HepG2 (cell line): ENCODE data around the gene IQGAP3. TPM values are rescaled to one million over a fixed set of nuclear protein-coding genes. Genes with fewer than 3 reads are reported as not detected.

ENCODE experiments used
- ATAC-seq: fragments of 200-7000 bp; cut with Tn5 transposase; 3 replicates; pipeline ENCODE4 v1.9.1; 2020; ENCODE audit warnings: mild to moderate bottlenecking, moderate library complexity
- BruUV-seq: library from RNA; stranded (reverse); fragments of 400-500 nt; replicated peaks from 2 replicates; lab custom pipeline; 2021; lab: Mats Ljungman, UMichigan
- CTCF ChIA-PET: fragments of 300-600 bp; formaldehyde crosslinking; extraction: SDS; loops from one replicate; lab custom pipeline; 2021; ENCODE audit warnings: low total read pairs, inconsistent platforms, low intra/inter-chr PET ratio; lab: Yijun Ruan, JAX
- POLR2A ChIA-PET: fragments of 350-600 bp; sonication (Branson Sonifier 250); formaldehyde crosslinking; loops from one replicate; lab custom pipeline; 2020; ENCODE audit warnings: antibody characterized with exemption, inconsistent platforms; lab: Yijun Ruan, JAX
- DNase-seq: peaks from one replicate; pipeline ENCODE4 v3.0.0-alpha.2; 2015; ENCODE audit warnings: low spot score
- FAIRE-seq: peaks from 3 replicates; lab custom pipeline; 2011; peaks lifted over from hg19 to GRCh38; lab: Jason Lieb, UNC
- H2AFZ ChIP-seq: one replicate; pipeline ENCODE4 v1.6.1; 2011; ENCODE audit warnings: low read length, inconsistent platforms
- H3K27ac ChIP-seq: fragments of 300-600 bp; 3 replicates; pipeline ENCODE4 v1.8.0; 2011; ENCODE audit warnings: mixed run types, mild to moderate bottlenecking, mixed read lengths, low read length, inconsistent platforms; ENCODE audit not compliant: insufficient read depth; ENCODE audit errors: extremely low read length
- H3K27me3 ChIP-seq, 2 experiments: fragments of 200-600 bp in 1 of 2; 2 replicates in 1 of 2; 3 replicates in 1 of 2; pipeline versions ENCODE4 v1.6.0 to v1.8.0; 2011; ENCODE audit warnings: low read length in 2 of 2, mild to moderate bottlenecking in 2 of 2, moderate library complexity in 2 of 2, inconsistent platforms in 1 of 2; ENCODE audit not compliant: insufficient read depth in 2 of 2, control insufficient read depth in 1 of 2
- H3K36me3 ChIP-seq, 2 experiments: fragments of 200-600 bp in 1 of 2; replicated peaks in 1 of 2; 2 replicates in 1 of 2; 3 replicates in 1 of 2; pipeline versions ENCODE4 v1.5.1 to v1.8.0; 2011; ENCODE audit warnings: low read length in 2 of 2, inconsistent platforms in 1 of 2; ENCODE audit not compliant: insufficient read depth in 2 of 2, control insufficient read depth in 1 of 2
- H3K4me1 ChIP-seq: 2 replicates; pipeline ENCODE4 v1.5.1; 2012; ENCODE audit warnings: low read length, inconsistent platforms; ENCODE audit not compliant: insufficient read depth
- H3K4me2 ChIP-seq: 2 replicates; pipeline ENCODE4 v1.6.0; 2011; ENCODE audit warnings: low read depth, low read length, inconsistent platforms
- H3K4me3 ChIP-seq, 3 experiments: fragments of 200-600 bp in 1 of 3; sonication (generic), shearing (Covaris generic) in 1 of 3; replicated peaks in 1 of 3; 2 replicates each; pipeline ENCODE4 v1.5.1; 2011 to 2016; ENCODE audit warnings: low read length in 3 of 3, inconsistent platforms in 2 of 3, low read depth in 2 of 3, mild to moderate bottlenecking in 2 of 3, control low read depth in 1 of 3, mixed read lengths in 1 of 3; ENCODE audit not compliant: insufficient read depth in 1 of 3
- H3K79me2 ChIP-seq: one replicate; pipeline ENCODE4 v1.6.1; 2011; ENCODE audit warnings: low read length, inconsistent platforms; ENCODE audit not compliant: insufficient read depth
- H3K9ac ChIP-seq: 2 replicates; pipeline ENCODE4 v1.6.0; 2011; ENCODE audit warnings: mild to moderate bottlenecking, low read depth, low read length, inconsistent platforms; ENCODE audit not compliant: insufficient read depth
- H3K9me3 ChIP-seq: 2 replicates; pipeline ENCODE4 v1.5.1; 2012; ENCODE audit warnings: mild to moderate bottlenecking, low read length
- H4K20me1 ChIP-seq: 2 replicates; pipeline ENCODE4 v1.6.0; 2011; ENCODE audit warnings: inconsistent platforms, mild to moderate bottlenecking, low read length, moderate library complexity; ENCODE audit not compliant: insufficient read depth
- BHLHE40 ChIP-seq: IDR thresholded peaks from 2 replicates; pipeline ENCODE4 v1.6.1; 2011; ENCODE audit warnings: low read length, improper control_type of control experiment
- KLF13 ChIP-seq: sonication (generic); formaldehyde crosslinking; IDR thresholded peaks from 2 replicates; pipeline ENCODE4 v1.4.0; 2020; ENCODE audit warnings: mild to moderate bottlenecking, missing genetic modification reagents
- MEF2D ChIP-seq: sonication (generic); formaldehyde crosslinking; IDR thresholded peaks from 2 replicates; pipeline ENCODE4 v1.5.1; 2020; ENCODE audit warnings: mild to moderate bottlenecking, missing genetic modification reagents
- ZBTB38 ChIP-seq: sonication (generic); formaldehyde crosslinking; IDR thresholded peaks from 2 replicates; pipeline ENCODE4 v1.5.1; 2020; ENCODE audit warnings: mild to moderate bottlenecking, missing genetic modification reagents
- ZMYM3 ChIP-seq: sonication (generic); formaldehyde crosslinking; IDR thresholded peaks from 2 replicates; pipeline ENCODE4 v1.5.1; 2020; ENCODE audit warnings: mild to moderate bottlenecking, missing genetic modification reagents
- ZNF121 ChIP-seq: sonication (generic); formaldehyde crosslinking; IDR thresholded peaks from 2 replicates; pipeline ENCODE4 v1.5.0; 2020; ENCODE audit warnings: mild to moderate bottlenecking, missing genetic modification reagents
- ZNF891 ChIP-seq: sonication (generic); formaldehyde crosslinking; IDR thresholded peaks from 2 replicates; pipeline ENCODE4 v1.5.0; 2020; ENCODE audit warnings: mild to moderate bottlenecking, missing genetic modification reagents
- WGBS: methylation state at CpG from one replicate; pipeline ENCODE4 v1.1.6; 2017; ENCODE audit warnings: low lambda C conversion rate; 5-methylcytosine and 5-hydroxymethylcytosine counted together
- in situ Hi-C: cut with HindIII; loops from 2 replicates; pipeline ENCODE4 v1.10.0; 2017; ENCODE audit warnings: low pct_unique_long_range_greater_than_20kb; ENCODE audit not compliant: extremely low pct_ligation_motif_present
- intact Hi-C: fragments of 100-400 bp; cut with micrococcal nuclease; formaldehyde crosslinking; loops from one replicate; pipeline ENCODE4 v1.10.0; 2022; ENCODE audit not compliant: unreplicated experiment
- polyA plus RNA-seq, 8 experiments: library from polyadenylated mRNA; depleted of rRNA in 3 of 8; stranded (reverse) in 7 of 8; unstranded in 1 of 8; fragments of >200 nt; fragmentation: Illumina TruSeq in 4 of 8; extraction: Trizol in 4 of 8; gene quantifications; 2 replicates each; pipeline versions ENCODE4 v1.2.1 to v1.2.3, GENCODE V29; 2011 to 2016; ENCODE audit warnings: low read depth in 4 of 8, missing spikeins in 1 of 8, mixed read lengths in 1 of 8; ENCODE audit not compliant: insufficient read depth in 1 of 8
- total RNA-seq, 5 experiments: library from RNA; depleted of rRNA; stranded (reverse); fragments of >200 nt; fragmentation: Illumina TruSeq; extraction: Trizol; gene quantifications; 2 replicates each; pipeline ENCODE4 v1.2.3, GENCODE V29; 2016; ENCODE audit warnings: low read depth in 1 of 5
- TF ChIP-seq, protein P1 (sequence below): sonication (generic); formaldehyde crosslinking; IDR thresholded peaks from 2 replicates; pipeline ENCODE4 v1.5.0; 2020; ENCODE audit warnings: mild to moderate bottlenecking, missing genetic modification reagents

IQGAP3 gene
- total and polyA plus RNA-seq, 2 of the 13 experiments (the other 11 are each of a cell fraction or from before 2014, with no cell fraction given), result 13.5 to 14.1 TPM

DNA sequence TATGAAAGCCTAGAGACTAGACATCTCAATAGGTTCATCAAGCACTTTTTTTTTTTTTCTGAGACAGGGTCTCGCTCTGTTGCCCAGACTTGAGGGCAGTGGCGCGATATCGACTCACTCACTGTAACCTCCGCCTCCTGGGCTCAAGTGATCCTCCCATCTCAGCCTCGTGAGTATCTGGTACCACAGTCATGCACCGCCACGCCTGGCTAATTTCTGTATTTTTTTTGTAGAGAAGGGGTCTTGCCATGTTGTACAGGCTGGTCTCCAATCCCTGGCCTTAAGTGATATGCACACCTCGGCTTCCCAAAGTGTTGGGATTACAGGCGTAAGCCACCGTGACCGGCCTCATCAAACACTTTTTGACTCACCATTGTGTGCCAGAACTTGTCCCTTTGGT is 29.5 kb upstream of the IQGAP3 start:
- Histone ChIP-seq H3K4me2 (peak overlapping the region; percentile 92), H3K9me3 (no peaks in the 10 kb centered on the region), H3K36me3 (peaks cover 6 to 17% of the 10 kb centered on the region in 2 experiments; a peak in 4 of 5 replicates), H4K20me1 (no peaks in the 10 kb centered on the region), H3K9ac (peak overlapping the region; percentile 86), H2AFZ (peak overlapping the region; percentile 99), H3K27ac (peak overlapping the region; percentile 80), H3K4me3 (peak overlapping the region; percentile 84 to 94 (median 85)), H3K79me2 (peaks cover 19% of the 10 kb centered on the region), H3K4me1 (peaks cover 27% of the 10 kb centered on the region), H3K27me3 (no peaks in the 10 kb centered on the region)
- TF ChIP-seq ZNF891 (CRISPR knock-in tag) (0 out of 2 replicates have a peak, but pooled peaks have one; percentile 51), BHLHE40 (no peak), KLF13 (CRISPR knock-in tag) (no peak), MEF2D (CRISPR knock-in tag) (peak; percentile 23; the same call in 1 of the 2 replicates), ZBTB38 (CRISPR knock-in tag) (peak; percentile 16; the same call in 1 of the 2 replicates), ZNF121 (peak; percentile 93), ZMYM3 (CRISPR knock-in tag) (peak; percentile 73)
- TF ChIP-seq, protein P1, sequence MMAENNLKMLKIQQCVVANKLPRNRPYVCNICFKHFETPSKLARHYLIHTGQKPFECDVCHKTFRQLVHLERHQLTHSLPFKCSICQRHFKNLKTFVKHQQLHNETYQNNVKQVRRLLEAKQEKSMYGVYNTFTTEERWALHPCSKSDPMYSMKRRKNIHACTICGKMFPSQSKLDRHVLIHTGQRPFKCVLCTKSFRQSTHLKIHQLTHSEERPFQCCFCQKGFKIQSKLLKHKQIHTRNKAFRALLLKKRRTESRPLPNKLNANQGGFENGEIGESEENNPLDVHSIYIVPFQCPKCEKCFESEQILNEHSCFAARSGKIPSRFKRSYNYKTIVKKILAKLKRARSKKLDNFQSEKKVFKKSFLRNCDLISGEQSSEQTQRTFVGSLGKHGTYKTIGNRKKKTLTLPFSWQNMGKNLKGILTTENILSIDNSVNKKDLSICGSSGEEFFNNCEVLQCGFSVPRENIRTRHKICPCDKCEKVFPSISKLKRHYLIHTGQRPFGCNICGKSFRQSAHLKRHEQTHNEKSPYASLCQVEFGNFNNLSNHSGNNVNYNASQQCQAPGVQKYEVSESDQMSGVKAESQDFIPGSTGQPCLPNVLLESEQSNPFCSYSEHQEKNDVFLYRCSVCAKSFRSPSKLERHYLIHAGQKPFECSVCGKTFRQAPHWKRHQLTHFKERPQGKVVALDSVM (CRISPR knock-in tag), result peak; percentile 27; the same call in 1 of the 2 replicates
- in situ Hi-C loops (no loop called here), intact Hi-C loops (no loop called here)
- POLR2A ChIA-PET, result interaction anchor here (1.0 to 2.2 kb wide), 3 partner anchors 10 to 144 kb away, joined by 6 to 36 read pairs (median 6); partner anchors contain the start of genes MEF2D and NAXE
- peak; percentile 12; the same call in 1 of the 3 replicates for ATAC-seq
- FAIRE-seq, result no peak
- DNase-seq, result no peak
- BruUV-seq, result TSS peak; percentile 50
- CTCF ChIA-PET, result no interaction called here
- 68% methylated on average over 12 of the region's 12 CpGs for WGBS
